GM12878 (cell line): ENCODE measurements around the gene MT1G. TPM values are rescaled to one million over a fixed set of nuclear protein-coding genes. Genes with fewer than 3 reads are reported as not detected.

Source experiments
- ATAC-seq: fragments of 200-7000 bp; cut with Tn5 transposase; 3 replicates; pipeline ENCODE4 v1.9.1; 2020; ENCODE audit warnings: mild to moderate bottlenecking, moderate library complexity
- BruUV-seq: library from RNA; stranded (reverse); fragments of 400-500 nt; replicated peaks from 2 replicates; lab custom pipeline; 2021; lab: Mats Ljungman, UMichigan
- CTCF ChIA-PET: fragments of 300-600 bp; sonication (Branson Sonifier 250); formaldehyde crosslinking; extraction: SDS; loops from one replicate; lab custom pipeline; 2021; ENCODE audit warnings: inconsistent platforms; lab: Yijun Ruan, JAX
- POLR2A ChIA-PET: fragments of 350-600 bp; formaldehyde crosslinking; extraction: SDS; loops from one replicate; lab custom pipeline; 2021; ENCODE audit warnings: inconsistent platforms; lab: Charles Lee
- RAD21 ChIA-PET: fragments of 300-600 bp; sonication (Branson Sonifier 250); formaldehyde crosslinking; loops from one replicate; lab custom pipeline; 2023; ENCODE audit warnings: antibody characterized with exemption; ENCODE audit not compliant: unreplicated experiment; lab: Charles Lee
- SMC1A ChIA-PET: fragments of 300-600 bp; sonication (Branson Sonifier 250); formaldehyde crosslinking; loops from one replicate; lab custom pipeline; 2023; ENCODE audit not compliant: unreplicated experiment, uncharacterized antibody; lab: Charles Lee
- DNase-seq: peaks from one replicate; pipeline ENCODE4 v3.0.0-alpha.2; 2011; ENCODE audit warnings: low read depth, low spot score
- FAIRE-seq: peaks from 3 replicates; lab custom pipeline; 2011; peaks lifted over from hg19 to GRCh38; lab: Jason Lieb, UNC
- H2AFZ ChIP-seq: 2 replicates; pipeline ENCODE4 v1.6.0; 2011; ENCODE audit warnings: low read depth, low read length, control low read depth; ENCODE audit not compliant: control insufficient read depth
- H3K27ac ChIP-seq: 2 replicates; pipeline ENCODE4 v1.5.1; 2011; ENCODE audit warnings: control low read depth; ENCODE audit not compliant: control insufficient read depth, insufficient read depth
- H3K27me3 ChIP-seq, 2 experiments: replicated peaks in 1 of 2; 2 replicates each; pipeline versions ENCODE4 v1.6.0 to v1.6.1; 2011; ENCODE audit warnings: low read length in 1 of 2; ENCODE audit not compliant: control insufficient read depth in 2 of 2, insufficient read depth in 2 of 2
- H3K36me3 ChIP-seq, 2 experiments: 2 replicates each; pipeline ENCODE4 v1.5.1; 2011; ENCODE audit warnings: low read length in 1 of 2; ENCODE audit not compliant: control insufficient read depth in 2 of 2, insufficient read depth in 2 of 2
- H3K4me1 ChIP-seq: 2 replicates; pipeline ENCODE4 v1.6.1; 2011; ENCODE audit warnings: mild to moderate bottlenecking, low read length, moderate library complexity, mixed read lengths; ENCODE audit not compliant: control insufficient read depth, insufficient read depth
- H3K4me2 ChIP-seq: 2 replicates; pipeline ENCODE4 v1.6.0; 2011; ENCODE audit warnings: control low read depth; ENCODE audit not compliant: control insufficient read depth, insufficient read depth
- H3K4me3 ChIP-seq: fragments of 200-600 bp; sonication (generic); 2 replicates; pipeline ENCODE4 v1.5.1; 2016
- H3K79me2 ChIP-seq: 2 replicates; pipeline ENCODE4 v1.6.0; 2011; ENCODE audit warnings: low read length; ENCODE audit not compliant: control insufficient read depth, insufficient read depth
- H3K9ac ChIP-seq: 2 replicates; pipeline ENCODE4 v1.8.0; 2011; ENCODE audit warnings: low read length, control low read depth, mixed read lengths; ENCODE audit not compliant: control insufficient read depth, insufficient read depth
- H3K9me3 ChIP-seq: replicated peaks from 3 replicates; pipeline ENCODE4 v1.5.1; 2011; ENCODE audit warnings: mild to moderate bottlenecking, low read length; ENCODE audit not compliant: control insufficient read depth, insufficient read depth
- H4K20me1 ChIP-seq: 2 replicates; pipeline ENCODE4 v1.6.0; 2011; ENCODE audit not compliant: control insufficient read depth, insufficient read depth
- ASH2L ChIP-seq: fragments of 300-600, 200-600 bp; sonication (generic); IDR thresholded peaks from 2 replicates; pipeline ENCODE4 v1.6.1; 2017; ENCODE audit warnings: low read depth, mild to moderate bottlenecking, borderline replicate concordance
- CHD2 ChIP-seq: IDR thresholded peaks from 2 replicates; pipeline ENCODE4 v1.6.1; 2011; ENCODE audit warnings: low read depth, low read length, improper control_type of control experiment, borderline replicate concordance
- KLF5 ChIP-seq: fragments of 450-650 bp; IDR thresholded peaks from 2 replicates; pipeline ENCODE4 v1.6.1; 2014; ENCODE audit warnings: mild to moderate bottlenecking; ENCODE audit not compliant: partially characterized antibody
- MAX ChIP-seq: IDR thresholded peaks from 2 replicates; pipeline ENCODE4 v1.6.1; 2012; ENCODE audit warnings: low read depth, low read length, improper control_type of control experiment
- MYB ChIP-seq: fragments of 150-350 bp; IDR thresholded peaks from 2 replicates; pipeline ENCODE4 v1.6.1; 2014; ENCODE audit warnings: mild to moderate bottlenecking, low read depth, low read length, borderline replicate concordance
- RCOR1 ChIP-seq: conservative IDR thresholded peaks from 2 replicates; pipeline ENCODE4 v1.6.1; 2012; ENCODE audit warnings: low read depth, low read length, improper control_type of control experiment
- SMAD1 ChIP-seq: fragments of 450-650 bp; IDR thresholded peaks from 2 replicates; pipeline ENCODE4 v1.6.1; 2018; ENCODE audit warnings: mild to moderate bottlenecking, low read depth; ENCODE audit not compliant: partially characterized antibody
- SUPT20H ChIP-seq: IDR thresholded peaks from 2 replicates; pipeline ENCODE4 v1.6.1; 2011; ENCODE audit warnings: low read depth, mild to moderate bottlenecking, low read length, moderate library complexity, borderline replicate concordance; ENCODE audit not compliant: control insufficient read depth
- TBL1XR1 ChIP-seq: IDR thresholded peaks from 2 replicates; pipeline ENCODE4 v1.6.1; 2012; ENCODE audit warnings: low read depth, low read length, improper control_type of control experiment
- WGBS: methylation state at CpG from one replicate; pipeline ENCODE4 v1.1.6; 2016; ENCODE audit warnings: low lambda C conversion rate; ENCODE audit not compliant: insufficient replicate concordance, insufficient coverage; ENCODE audit errors: missing lambda C conversion rate; 5-methylcytosine and 5-hydroxymethylcytosine counted together
- in situ Hi-C: fragments of 300-500 bp; cut with MboI; formaldehyde crosslinking; loops from 9 replicates; pipeline ENCODE4 v1.14.3; 2018; ENCODE audit warnings: mixed read lengths
- intact Hi-C: fragments of 100-400 bp; cut with micrococcal nuclease; formaldehyde crosslinking; loops from one replicate; pipeline ENCODE4 v1.14.2; 2022; ENCODE audit not compliant: unreplicated experiment
- polyA plus RNA-seq, 11 experiments: library from polyadenylated mRNA; depleted of rRNA in 4 of 11; unstranded in 6 of 11; stranded (reverse) in 5 of 11; fragments of >200 nt; fragmentation: Nextera tagmentation in 4 of 11; fragmentation: Illumina TruSeq in 1 of 11; extraction: Ambion mirVana in 4 of 11; extraction: Trizol in 1 of 11; gene quantifications; 1 replicate in 1 of 11; 2 replicates in 10 of 11; pipeline versions ENCODE4 v1.2.1 to v1.2.3, GENCODE V29; 2011 to 2016; ENCODE audit warnings: inconsistent platforms in 2 of 11, missing spikeins in 2 of 11, low read depth in 1 of 11
- total RNA-seq, 4 experiments: library from RNA; depleted of rRNA in 3 of 4; stranded (reverse); fragments of >200 nt in 3 of 4; fragmentation: Illumina TruSeq in 1 of 4; extraction: Trizol in 1 of 4; gene quantifications; 2 replicates each; pipeline versions ENCODE4 v1.2.1 to v1.2.3, GENCODE V29; 2013 to 2021
- TF ChIP-seq, protein P1 (sequence below): IDR thresholded peaks from 2 replicates; pipeline ENCODE4 v1.6.1; 2011; ENCODE audit warnings: borderline replicate concordance, low read depth, mild to moderate bottlenecking, moderate library complexity, low read length; ENCODE audit not compliant: insufficient read depth, poor library complexity, severe bottlenecking

MT1G gene
- total and polyA plus RNA-seq, 10 of the 15 experiments (the other 5 are each of a cell fraction or from before 2014, with no cell fraction given), result 1.2 to 9.1 (median 4.6) TPM

DNA sequence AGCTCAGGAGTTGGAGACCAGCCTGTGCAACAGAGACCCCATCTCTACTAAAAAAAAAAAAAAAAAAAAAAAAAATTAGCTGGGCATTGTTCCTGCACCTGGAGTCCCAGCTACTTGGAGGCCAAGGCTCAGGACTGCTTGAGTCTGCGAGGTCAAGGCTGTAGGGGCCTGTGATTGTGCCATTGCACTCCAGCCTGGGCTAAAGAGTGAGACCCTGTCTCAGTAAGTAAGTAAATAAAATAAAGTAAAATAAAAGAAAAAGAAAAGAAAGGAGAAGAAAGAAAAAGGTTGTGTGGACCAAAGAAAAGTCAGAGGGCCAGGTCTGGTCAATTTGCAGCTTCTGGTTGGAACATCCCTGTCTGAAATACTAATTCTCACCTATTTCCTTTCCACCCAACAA is 32.8 kb upstream of the MT1G start:
- no peak overlapping the region for H2AFZ ChIP-seq
- no peak overlapping the region for H3K27ac ChIP-seq
- no peak overlapping the region for H3K4me3 ChIP-seq
- no peak for TF ChIP-seq MYB
- no peak for TF ChIP-seq CHD2
- no peak for TF ChIP-seq RCOR1
- TF ChIP-seq, protein P1, sequence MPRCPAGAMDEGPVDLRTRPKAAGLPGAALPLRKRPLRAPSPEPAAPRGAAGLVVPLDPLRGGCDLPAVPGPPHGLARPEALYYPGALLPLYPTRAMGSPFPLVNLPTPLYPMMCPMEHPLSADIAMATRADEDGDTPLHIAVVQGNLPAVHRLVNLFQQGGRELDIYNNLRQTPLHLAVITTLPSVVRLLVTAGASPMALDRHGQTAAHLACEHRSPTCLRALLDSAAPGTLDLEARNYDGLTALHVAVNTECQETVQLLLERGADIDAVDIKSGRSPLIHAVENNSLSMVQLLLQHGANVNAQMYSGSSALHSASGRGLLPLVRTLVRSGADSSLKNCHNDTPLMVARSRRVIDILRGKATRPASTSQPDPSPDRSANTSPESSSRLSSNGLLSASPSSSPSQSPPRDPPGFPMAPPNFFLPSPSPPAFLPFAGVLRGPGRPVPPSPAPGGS, result no peak
- no peak for TF ChIP-seq SMAD1
- TF ChIP-seq SUPT20H, result no peak
- TF ChIP-seq KLF5, result no peak
- no peak for TF ChIP-seq TBL1XR1
- no peak for TF ChIP-seq ASH2L
- no peak for TF ChIP-seq MAX
- no peaks in the 10 kb centered on the region for H3K36me3 ChIP-seq
- WGBS, result 85% methylated on average over 1 of the region's 1 CpG
- intact Hi-C loops (loop anchor here (10.0 kb wide), 1 partner anchor 386 kb away; no protein-coding TSS in a partner anchor), in situ Hi-C loops (loop anchor here (5.0 kb wide), 1 partner anchor 188 kb away; no protein-coding TSS in a partner anchor)
- CTCF ChIA-PET, result interaction anchor here (0.6 to 4.6 kb wide), 21 partner anchors 14 to 344 kb away, joined by 3 to 90 read pairs (median 12); partner anchors contain the start of gene MT2A
- no peak overlapping the region for H3K9ac ChIP-seq
- H4K20me1 ChIP-seq, result no peaks in the 10 kb centered on the region
- no peaks in the 10 kb centered on the region for H3K79me2 ChIP-seq
- BruUV-seq, result no TSS peak
- DNase-seq (no peak), ATAC-seq (no peak), FAIRE-seq (no peak)
- no peaks in the 10 kb centered on the region; the same call in 2 of the 3 replicates for H3K9me3 ChIP-seq
- no peaks in the 10 kb centered on the region; a peak in 2 of 4 replicates for H3K27me3 ChIP-seq
- POLR2A ChIA-PET, result interaction anchor here (0.5 to 1.0 kb wide), 4 partner anchors 30 to 375 kb away, joined by 3 read pairs; partner anchors contain the start of gene MT1E
- H3K4me1 ChIP-seq, result no peaks in the 10 kb centered on the region; the same call in 1 of the 2 replicates
- no peak overlapping the region for H3K4me2 ChIP-seq
- SMC1A ChIA-PET, result interaction anchor here (0.6 to 4.6 kb wide), 21 partner anchors 15 to 859 kb away, joined by 3 to 67 read pairs (median 6); partner anchors contain the start of gene MT1X
- RAD21 ChIA-PET, result interaction anchor here (0.6 to 4.7 kb wide), 11 partner anchors 16 to 249 kb away, joined by 3 to 66 read pairs (median 10); partner anchors contain the start of genes NUDT21 and OGFOD1
